ENCODE results near the gene COX17.
A peak's percentile ranks its signal among the peaks of the same experiment; 100 is the strongest.
"Not testable (repeated sequence)": the region's sequence is repeated elsewhere in the genome, so short reads cannot be mapped to it uniquely, and the experiment has no call there.

Gene COX17

GRCh38 chr3:119695480-119695879 is 18.3 kb upstream of the COX17 start:
- ChIA-PET CTCF (interaction anchor here (0.7 to 3.3 kb wide), 2 partner anchors 14 kb away, joined by 3 to 15 read pairs; no protein-coding TSS in a partner anchor), POLR2A (no interaction called here)
- TF ChIP-seq CTCF (IDR thresholded peaks at IDR 0.05; ENCODE audit: insufficient read depth, low read length, missing control alignments): no peak
- no peak overlapping the region for H3K4me3 ChIP-seq (ENCODE audit: low read depth, low read length)
- no peak for DNase-seq (ENCODE audit: low read depth, low spot score)

GRCh38 chr3:119690043-119690656 is 12.9 kb upstream of the COX17 start:
- TF ChIP-seq CTCF (IDR thresholded peaks at IDR 0.05; ENCODE audit: insufficient read depth, low read length, missing control alignments): peak; percentile 31
- DNase-seq (ENCODE audit: low read depth, low spot score): no peak
- ChIA-PET CTCF (interaction anchor here (0.8 to 3.1 kb wide), 9 partner anchors 8 to 186 kb away, joined by 3 to 20 read pairs (median 5); partner anchors contain the start of gene COX17), POLR2A (no interaction called here)
- no peak overlapping the region for H3K4me3 ChIP-seq (ENCODE audit: low read depth, low read length)

GRCh38 chr3:119683421-119683820 is 6.2 kb upstream of the COX17 start:
- no peak for DNase-seq (ENCODE audit: low read depth, low spot score)
- TF ChIP-seq CTCF (IDR thresholded peaks at IDR 0.05; ENCODE audit: insufficient read depth, low read length, missing control alignments): no peak
- POLR2A ChIA-PET: no interaction called here
- no peak overlapping the region for H3K4me3 ChIP-seq (ENCODE audit: low read depth, low read length)
- CTCF ChIA-PET: interaction anchor here (0.7 to 2.1 kb wide), 7 partner anchors 8 to 409 kb away, joined by 3 to 7 read pairs (median 3); partner anchors contain the start of gene TMEM39A

GRCh38 chr3:119681279-119681678 is 4.1 kb upstream of the COX17 start:
- no peak overlapping the region for H3K4me3 ChIP-seq (ENCODE audit: low read depth, low read length)
- CTCF ChIA-PET: interaction anchor here (0.6 to 3.6 kb wide), 55 partner anchors 8 to 798 kb away, joined by 3 to 38 read pairs (median 5); partner anchors contain the start of genes B4GALT4, CFAP91, POGLUT1 and POPDC2
- POLR2A ChIA-PET: interaction anchor here (0.9 kb wide), 1 partner anchor 18 kb away, joined by 3 read pairs; no protein-coding TSS in a partner anchor
- no peak for DNase-seq (ENCODE audit: low read depth, low spot score)
- TF ChIP-seq CTCF (IDR thresholded peaks at IDR 0.05; ENCODE audit: insufficient read depth, low read length, missing control alignments): peak; percentile 26

- no peak overlapping the region for H3K4me3 ChIP-seq (ENCODE audit: low read depth, low read length)
- TF ChIP-seq CTCF (IDR thresholded peaks at IDR 0.05; ENCODE audit: insufficient read depth, low read length, missing control alignments): no peak
- no peak for DNase-seq (ENCODE audit: low read depth, low spot score)
- ChIA-PET CTCF (interaction anchor here (1.0 to 3.6 kb wide), 12 partner anchors 10 to 797 kb away, joined by 3 to 38 read pairs (median 18); partner anchors contain the start of genes B4GALT4 and TMEM39A), POLR2A (no interaction called here)
Observed at GRCh38 chr3:119679874-119680273, 2.7 kb upstream of the COX17 start.

- DNase-seq (ENCODE audit: low read depth, low spot score); POLR2A ChIA-PET; H3K4me3 ChIP-seq (ENCODE audit: low read depth, low read length): not testable (repeated sequence)
- CTCF ChIA-PET: interaction anchor here (0.6 to 3.6 kb wide), 3 partner anchors 11 to 210 kb away, joined by 3 to 37 read pairs (median 20); no protein-coding TSS in a partner anchor
Observed at GRCh38 chr3:119678209-119678608, 1.0 kb upstream of the COX17 start.
